ENCODE data around the gene GK.
"Not testable (repeated sequence)": the region's sequence is repeated elsewhere in the genome, so short reads cannot be mapped to it uniquely, and the experiment has no call there.

Gene GK

DNA sequence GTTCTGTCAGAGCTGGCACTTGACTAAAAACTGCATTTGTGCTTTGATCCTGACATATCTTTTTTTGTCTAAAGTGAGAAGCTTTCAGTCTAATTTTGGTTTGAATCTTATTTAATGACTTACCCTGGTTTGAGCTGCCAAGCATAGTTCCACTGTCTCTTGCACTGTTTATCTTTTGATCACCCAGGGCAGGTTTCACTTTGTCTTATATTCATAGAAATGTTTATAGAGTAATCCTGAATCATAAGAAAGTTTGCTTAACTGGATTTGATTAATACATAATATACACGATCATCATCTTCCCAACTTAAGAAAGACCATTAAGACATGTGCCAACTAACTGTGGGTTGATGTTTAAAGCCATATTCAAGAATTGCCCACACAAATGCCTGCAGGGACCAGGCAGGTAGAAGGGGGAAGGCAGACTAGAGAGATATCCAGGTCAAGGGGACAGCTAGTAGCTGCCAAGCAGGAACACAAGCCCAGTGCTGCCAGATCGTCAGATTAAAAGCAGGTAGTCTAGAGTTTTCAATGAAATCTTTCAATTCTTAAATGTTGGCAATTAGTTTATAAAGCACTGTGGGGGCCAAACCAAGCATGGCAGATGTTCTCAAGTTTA is 1.9 kb downstream of the GK start:
- no peak for DNase-seq

DNA sequence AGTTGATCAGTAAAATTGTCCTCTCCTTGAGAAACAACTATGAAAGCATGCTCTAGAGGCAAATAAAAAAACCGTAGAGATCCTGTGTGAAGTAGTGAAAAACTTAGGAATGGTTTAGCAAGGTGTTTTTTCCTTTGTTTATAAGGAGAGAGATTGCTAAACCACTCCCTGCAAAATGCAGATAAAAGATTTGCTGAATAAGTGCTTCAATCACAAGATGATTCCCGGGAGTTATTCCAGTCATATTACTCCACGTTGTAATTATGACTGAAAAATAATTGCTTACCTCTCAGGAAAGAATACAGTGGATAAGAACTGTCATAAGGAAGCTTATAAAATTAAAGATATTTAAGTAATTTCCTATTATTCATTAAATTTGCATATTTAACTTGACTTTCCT is 2.8 kb downstream of the GK start:
- no peak for DNase-seq

DNA sequence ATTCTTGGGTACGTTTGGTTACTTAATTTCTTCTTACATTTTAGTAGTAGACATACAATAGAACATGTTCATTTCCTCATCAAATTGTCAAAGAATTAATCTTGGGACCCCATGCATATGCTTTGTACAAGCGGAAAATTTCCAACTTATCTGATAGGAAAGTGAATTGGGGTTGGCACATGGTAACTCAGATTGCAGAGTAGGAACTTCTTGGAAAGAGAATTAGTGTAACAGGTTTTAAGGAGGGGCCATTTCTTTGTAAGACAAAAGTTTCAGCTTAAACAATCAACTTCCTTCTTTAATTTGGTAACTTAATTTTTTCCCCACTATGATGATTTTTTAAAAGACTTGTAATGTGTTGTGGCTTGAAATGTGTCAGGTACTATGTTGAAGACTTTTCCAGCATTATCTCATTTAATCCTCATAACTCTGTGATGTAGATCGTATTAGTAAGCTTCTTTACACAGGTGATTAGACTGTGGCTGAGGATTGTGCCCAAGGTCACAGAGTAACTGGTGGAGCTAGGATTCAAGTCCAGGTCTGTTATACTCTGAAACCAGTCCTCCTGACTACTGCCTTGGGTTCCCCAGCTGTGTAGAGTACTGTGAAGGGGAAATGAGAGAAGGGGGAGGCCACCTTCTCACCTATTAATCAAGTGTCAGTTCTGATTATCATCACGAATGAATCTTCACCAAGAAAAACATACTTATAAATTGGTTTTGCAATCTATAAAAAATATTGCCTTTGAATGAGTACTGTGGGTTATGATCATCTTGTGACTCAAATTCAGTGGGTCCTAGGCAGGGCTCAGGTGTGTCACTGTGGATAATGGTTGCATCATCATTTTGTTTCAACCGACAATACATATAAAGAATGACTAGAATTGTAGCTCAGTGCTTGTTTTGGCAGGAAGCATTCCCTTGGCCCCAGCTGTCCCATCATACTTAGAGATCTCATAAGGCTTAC is 4.3 kb downstream of the GK start:
- DNase-seq: no peak

DNA sequence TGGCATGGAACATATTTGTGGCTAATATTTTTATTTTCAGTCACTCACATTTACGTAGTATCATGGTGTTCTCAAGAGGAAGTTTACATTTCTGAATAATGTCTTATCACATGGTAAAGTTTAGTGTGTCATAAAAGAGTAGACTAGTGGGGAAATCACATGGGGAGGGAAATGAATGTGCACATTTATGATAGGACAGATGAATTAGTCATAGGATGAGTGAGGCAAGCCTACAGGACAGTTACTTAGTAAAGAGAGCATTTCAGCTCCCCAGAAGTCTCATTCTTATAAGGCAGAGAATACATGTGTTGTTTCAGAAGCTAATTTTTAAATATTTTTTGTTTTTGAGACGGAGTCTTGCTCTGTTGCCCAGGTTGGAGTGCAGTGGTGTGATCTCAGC is 6.2 kb downstream of the GK start:
- DNase-seq: no peak

DNA sequence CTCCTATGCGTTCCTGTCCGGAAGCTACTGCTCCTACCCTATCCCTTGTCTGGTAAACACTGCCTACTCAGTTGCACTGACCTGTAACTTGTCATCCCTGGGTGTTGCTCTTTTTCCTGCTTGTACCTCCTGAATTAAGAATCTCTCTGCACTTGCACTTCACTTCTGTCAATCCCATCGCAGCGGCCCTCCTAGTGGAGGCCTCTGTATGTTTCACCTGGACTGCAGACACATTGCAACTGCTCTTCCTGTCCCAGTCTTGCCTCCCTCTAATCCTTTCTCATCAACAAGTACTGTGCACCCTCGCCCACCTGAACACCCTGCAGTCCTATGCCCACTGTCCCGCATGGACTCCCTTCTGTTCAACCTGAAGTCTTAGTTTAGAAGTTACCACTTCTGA is 8.0 kb downstream of the GK start:
- no peak for DNase-seq

DNA sequence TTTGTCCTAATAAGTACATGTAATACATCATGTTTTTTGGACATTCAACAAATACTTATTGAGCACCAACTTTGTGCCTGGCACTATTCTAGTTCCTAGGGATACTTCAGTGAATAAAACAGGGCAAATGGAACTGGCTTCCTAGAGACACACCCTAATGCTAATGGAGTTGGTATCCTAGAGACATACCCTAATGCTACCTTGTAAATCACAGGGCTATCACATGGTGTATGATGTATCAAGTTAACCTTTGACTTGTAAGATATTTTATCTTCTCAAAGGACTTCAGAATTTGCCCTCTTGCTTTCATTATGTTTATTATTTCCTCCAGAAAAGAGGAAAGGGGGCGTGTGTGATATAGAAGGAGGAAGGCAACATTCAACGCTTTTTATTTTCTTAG is 10.1 kb downstream of the GK start:
- no peak for DNase-seq

DNA sequence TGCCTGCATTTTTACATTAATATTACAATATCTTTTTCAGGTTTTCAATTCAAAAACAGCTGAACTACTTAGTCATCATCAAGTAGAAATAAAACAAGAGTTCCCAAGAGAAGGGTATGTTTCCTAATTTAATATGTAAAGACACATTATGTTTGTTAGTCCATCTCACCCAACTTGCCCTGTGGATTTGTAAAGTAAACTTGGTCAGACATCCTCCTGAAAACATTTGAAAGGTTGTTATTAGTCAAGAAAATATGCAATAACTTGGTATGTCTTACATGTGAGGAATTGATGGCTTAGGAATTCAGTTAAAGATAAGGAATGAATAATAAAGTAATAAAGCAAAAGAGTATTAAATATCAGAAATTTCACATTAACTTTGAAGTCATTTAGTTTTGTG is 12.2 kb downstream of the GK start:
- DNase-seq: no peak

DNA sequence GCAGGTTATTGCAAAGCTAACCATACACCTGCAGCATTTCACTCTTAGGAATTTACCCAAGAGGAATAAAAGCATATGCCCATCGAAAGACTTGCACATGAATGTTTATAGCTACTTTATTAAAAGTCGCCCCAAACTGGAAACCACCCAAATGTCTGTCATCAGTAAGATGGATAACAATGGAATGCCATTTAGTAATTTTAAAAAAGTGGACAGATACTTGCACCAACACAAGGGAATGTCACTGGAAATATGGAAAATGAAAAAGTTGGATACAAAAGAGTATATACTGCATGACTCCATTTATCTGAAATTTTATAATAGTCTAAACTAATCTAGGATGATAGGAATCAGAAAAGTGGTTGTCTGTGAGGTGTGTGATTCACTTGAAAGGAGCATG is 12.9 kb downstream of the GK start:
- DNase-seq: no peak

DNA sequence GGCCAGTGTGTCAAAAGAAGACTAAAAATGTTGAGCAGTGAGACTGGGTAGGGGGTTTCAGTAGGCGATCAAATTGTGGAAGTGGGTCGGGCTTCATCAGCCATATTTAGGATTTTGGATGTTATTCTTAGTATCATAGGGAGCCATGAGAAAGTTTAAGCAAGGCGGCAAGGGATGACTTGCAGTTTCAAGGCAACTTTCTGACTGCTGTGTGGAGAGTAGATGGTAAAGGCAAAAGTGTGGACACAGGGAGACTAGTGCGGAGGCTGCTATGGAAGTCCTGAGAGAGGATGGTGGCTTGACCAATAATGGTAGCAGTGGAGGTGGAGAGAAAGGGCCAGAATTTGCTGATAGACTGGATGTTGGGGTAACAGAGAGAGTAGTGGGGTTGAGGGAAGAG is 15.4 kb downstream of the GK start:
- no peak for DNase-seq

DNA sequence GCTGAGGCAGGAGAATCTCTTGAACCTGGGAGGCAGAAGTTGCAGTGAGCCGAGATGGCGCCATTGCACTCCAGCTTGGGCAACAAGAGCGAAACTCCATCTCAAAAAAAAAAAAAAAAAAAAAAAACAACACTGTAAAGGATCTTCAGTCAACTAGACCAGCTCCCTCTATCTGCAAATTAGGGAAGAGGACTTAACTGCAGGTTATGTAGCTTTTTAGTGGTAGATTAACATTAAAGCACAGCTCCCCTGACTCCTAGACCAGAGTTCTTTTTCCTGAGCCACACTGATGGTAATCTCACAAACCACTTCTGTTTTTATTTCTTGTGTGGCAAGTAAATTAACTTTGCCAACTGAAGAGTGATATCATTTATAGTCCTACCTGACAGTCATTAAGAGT is 18.0 kb downstream of the GK start:
- DNase-seq: not testable (repeated sequence)

DNA sequence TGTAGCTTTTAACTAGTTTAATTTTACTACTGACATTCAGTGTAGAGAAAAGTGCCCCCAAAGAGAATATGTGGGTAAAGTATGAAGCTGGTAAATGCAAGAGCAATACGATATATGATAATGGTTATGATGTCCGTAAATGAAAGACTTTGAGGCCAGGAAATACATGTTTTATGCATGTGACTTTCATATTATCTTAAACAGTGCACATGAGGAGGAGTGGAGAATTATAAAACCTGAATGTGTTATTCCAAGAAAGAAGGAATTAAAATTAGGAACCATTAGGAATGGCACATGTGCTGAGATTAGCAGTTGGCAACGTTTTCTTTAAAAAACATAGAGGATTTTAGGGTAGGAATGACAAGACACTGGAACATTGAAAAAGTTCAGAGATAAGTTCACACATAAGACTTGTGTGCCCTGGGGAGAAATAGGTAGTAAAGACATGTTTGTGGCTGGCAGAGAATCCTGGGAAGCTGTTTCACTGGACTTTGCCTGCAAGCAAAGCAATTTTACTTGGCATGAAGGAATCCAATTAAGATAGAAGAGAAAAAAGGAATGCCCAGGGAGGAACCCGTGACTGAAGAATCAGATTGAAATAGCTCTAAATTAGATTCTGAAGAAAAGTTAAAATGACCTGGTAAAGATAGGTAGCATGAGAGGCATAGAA is 20.0 kb downstream of the GK start:
- no peak for DNase-seq

DNA sequence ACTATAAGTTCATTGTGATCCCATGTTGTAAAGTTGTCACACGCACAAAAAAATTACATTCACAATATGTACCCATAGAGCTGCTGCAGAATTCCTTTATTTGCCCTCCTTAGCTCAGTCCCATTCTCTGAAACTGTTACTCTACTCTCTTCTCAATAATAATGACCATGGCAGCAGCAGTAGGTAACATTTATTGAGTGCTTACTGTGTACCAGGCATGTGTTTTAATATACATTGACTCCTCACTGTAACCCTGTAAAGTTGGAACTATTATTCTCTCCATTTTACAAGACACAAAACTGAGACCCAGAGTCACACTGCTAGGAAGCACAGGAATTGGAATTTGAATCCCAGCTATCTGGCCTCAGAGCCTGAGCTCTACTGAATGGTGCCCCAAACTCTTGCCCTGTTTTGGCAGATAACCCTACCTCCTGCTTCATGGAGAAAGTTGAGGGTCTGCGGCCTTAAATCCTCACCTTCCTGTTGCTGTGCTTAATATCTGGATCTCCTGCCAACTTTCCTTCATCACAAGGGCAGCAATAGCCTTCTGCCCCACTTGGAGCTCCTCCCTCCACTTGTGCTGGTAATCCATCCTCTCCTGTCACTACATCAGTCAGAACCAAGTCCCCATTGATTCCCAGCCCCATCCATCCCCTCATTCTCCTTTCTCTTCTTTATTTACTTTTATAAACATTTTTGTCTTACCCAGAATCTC is 20.8 kb downstream of the GK start:
- no peak for DNase-seq

DNA sequence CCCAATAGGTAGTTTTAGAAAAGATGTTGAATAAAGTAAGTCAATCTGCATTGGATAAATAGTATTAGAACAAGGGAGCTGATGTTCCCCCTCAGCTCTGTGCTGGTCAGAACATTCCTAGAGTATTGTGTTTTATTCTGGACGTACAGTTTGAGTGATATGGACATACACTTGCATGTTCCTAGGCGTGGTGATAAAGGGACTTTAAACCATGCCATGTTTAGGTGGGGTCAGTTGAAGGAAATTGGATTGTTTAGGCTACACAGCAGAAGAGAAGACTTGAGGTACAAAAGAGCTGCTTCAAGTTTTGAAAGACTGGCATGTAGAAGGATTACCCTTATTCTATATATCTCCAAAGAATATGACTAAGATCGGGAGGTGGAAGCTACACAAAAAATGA is 21.6 kb downstream of the GK start:
- DNase-seq: no peak

DNA sequence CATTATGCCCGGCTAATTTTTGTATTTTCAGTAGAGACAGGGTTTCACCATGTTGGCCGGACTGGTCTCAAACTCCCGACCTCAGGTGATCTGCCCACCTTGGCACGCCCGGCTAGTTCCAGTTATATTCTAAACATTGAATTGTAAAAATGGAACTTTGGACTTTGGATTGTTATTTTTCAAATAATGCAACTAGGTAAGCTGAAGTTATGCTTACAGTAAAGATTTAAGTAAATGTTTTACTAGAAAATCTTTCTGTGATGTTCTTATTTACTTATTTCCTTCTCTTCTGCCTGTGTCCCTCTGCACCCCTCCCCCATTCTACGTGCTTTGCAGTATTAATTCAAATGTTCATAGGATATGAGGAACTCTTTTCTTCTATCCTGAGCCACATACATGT is 26.1 kb downstream of the GK start:
- no peak for DNase-seq

DNA sequence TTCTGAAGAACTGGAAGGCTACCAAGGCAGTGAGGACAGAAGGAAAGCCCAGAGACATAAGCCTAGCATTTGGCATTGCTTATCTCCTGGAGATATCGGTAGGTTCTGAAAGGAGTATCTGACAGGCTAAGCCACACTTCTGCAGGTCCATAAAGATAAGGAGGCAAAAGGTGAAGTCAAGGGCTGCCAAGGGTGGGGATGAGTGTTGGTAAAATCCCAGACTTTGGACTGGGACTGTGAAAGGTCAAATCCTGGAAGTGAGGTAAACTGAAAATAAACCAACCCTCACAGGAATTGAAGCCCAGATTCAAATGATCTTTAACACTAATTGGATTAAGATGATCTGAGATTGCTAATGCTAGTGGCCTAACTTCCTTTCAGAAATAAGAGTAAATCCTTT is 27.4 kb downstream of the GK start:
- DNase-seq: no peak

DNA sequence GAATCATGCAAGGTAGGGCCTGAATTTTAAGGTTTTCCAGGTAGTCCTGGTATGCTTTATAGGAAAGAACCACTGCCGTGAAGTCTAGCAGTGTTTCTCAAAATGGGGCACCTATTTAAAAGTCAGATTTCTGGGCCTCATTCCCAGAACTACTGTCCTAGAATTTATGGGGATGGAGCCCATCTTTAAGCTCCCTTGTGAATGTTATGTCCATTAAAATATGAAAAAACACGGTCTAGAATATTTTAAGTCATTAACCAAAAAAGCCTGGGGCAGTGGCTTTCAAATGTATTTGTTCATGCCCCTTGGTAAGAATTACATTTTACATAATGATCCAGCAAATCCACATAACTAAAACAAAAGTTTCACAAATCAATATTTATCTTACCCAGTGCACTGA is 35.4 kb downstream of the GK start:
- no peak for DNase-seq

DNA sequence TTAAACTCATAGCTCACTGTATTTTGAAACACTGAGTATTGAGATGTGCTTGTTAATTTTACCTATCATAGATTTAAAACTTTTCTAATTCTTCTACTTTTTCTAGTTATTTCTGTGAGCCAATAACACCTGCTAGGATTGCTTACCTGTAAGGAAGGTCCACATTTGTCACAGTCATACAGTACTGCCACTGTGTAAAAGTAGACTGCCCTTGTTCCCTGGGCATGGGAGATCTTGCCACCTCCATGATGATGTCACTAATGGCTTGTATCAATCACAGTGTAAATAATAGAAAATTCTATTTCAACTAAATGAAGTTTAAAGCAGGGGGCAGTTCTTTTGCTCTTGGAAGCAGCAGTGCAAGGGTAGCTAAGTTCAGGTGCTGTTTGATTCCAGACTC is 35.9 kb downstream of the GK start:
- DNase-seq: no peak

DNA sequence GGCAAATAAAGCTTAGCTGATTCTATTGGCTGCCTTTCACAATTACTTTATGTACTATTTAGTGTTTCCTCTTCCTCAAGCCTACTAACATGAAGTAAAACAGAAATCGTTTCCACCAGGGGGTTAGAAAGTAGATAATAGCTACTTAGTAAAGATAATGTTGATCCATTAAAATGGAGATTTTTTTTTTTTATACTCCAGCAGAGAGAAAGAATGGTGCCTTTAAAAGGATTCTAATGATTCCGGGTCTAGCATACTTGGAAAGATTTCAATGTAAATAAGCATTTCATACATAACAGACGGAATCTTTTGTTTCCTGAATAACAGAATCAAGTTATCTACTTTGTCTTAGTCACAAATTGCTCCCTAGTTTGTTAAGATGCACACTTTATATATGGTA is 37.1 kb downstream of the GK start:
- no peak for DNase-seq

DNA sequence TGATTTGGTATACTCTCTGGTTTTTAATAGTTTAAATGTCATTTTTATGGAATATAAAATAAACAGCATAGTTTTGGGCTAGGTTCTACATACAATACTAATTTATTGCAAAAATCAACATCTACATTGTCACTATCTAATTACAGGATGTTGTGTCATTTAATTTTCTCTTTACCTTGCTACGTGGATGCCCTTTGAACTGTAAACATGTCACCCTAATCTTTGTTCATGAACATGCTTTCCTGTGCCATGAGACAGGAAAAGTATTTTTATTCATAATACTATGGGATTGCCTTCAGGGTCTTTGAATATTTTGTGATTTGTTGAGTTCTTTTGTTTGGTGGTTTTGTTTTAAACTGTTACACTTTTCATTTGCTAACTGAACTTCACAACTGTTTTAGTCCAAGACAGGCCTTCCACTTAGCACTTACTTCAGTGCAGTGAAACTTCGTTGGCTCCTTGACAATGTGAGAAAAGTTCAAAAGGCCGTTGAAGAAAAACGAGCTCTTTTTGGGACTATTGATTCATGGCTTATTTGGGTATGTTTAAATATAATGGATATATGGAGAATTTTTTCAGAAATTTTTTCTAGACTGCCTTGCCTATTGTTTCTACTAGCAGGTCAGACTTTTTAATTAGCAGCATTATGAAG is 40.9 kb downstream of the GK start:
- DNase-seq: no peak

DNA sequence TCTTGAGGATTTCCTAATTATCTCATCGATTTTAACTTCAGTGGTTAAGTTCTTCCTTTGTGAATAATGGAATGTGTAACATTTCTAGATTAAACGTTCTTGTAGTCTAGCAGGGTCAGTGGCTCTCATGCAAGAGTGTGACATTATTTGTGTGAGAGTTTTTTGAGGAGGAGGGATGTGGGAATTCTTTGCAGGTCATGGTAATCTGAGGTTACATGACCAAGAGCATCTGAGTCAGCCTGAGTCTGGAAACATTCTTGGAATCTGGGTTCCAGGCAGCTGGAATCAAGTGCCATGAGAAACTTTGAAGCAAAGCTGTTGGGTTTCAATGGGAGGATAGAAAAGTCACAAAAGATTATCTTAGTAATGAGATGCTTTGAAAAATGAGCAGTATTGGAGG is 49.5 kb downstream of the GK start:
- no peak for DNase-seq

DNA sequence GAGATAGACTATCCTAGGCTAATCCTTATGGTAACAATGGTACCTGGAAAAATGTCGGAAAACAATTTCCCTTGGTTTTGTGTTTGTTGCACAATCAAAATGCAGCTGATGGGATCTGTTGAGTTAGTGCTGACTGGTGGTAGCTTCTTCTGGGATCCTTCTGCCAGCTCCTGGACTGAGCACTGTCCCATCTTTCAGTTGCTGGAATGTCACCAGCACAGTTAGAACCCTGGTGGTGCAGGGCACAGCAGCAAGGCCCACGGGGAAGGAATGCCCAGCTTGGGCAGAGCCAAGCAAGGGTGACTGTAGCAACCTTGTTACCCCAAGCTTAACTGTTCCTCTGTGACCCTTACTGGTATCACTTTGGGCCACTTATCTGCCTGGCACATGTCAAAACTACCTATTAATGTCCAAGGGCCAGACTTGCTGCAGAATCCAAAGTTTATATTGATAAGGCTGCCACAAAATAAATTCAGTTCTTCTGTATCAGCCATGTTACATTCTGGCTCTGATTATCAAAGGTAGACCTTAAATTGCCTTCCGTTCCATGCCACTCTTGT is 53.1 kb downstream of the GK start:
- no peak for DNase-seq

DNA sequence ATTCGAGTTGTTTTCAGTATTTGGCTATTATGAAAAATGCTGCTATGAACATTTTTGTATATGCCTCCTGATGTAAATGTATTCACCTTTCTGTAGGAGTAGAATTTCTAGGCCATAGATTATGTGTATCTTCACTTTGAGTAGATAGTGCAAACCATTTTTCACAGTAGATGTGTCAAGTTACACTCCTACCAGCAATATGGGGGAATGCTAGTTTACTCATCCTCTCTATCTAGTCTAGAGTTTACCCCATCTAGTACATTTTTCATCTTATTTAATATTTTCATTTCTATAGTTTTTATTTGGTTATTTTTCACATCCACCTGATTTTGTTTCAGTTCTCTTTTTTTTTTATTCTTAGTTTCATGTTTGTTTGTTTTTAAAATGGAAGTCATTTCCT is 59.0 kb downstream of the GK start:
- no peak for DNase-seq

Data from DMS153 (cell line).